Stomach (tissue), 4 donors: ENCODE results near the gene SLC25A26.

Experiments
- CTCF ChIP-seq, 7 experiments: fragments of 450-650 bp in 4 of 7; fragments of 200-600 bp in 3 of 7; sonication (generic) in 3 of 7; IDR thresholded peaks; one replicate each; pipeline ENCODE4 v1.5.1; 2016 to 2019; ENCODE audit warnings: antibody characterized with exemption in 7 of 7, control low read depth in 2 of 7, mild to moderate bottlenecking in 1 of 7
- POLR2A ChIP-seq, 4 donors: fragments of 450-650 bp; IDR thresholded peaks; one replicate each; pipeline ENCODE4 v1.6.1; 2016; ENCODE audit warnings: antibody characterized with exemption in 4 of 4, control low read depth in 2 of 4, mild to moderate bottlenecking in 1 of 4, moderate library complexity in 1 of 4
- POLR2AphosphoS5 ChIP-seq, 3 donors: sonication (generic); formaldehyde crosslinking; IDR thresholded peaks; one replicate each; pipeline ENCODE4 v1.6.1; 2016; ENCODE audit warnings: antibody characterized with exemption in 3 of 3

DNA sequence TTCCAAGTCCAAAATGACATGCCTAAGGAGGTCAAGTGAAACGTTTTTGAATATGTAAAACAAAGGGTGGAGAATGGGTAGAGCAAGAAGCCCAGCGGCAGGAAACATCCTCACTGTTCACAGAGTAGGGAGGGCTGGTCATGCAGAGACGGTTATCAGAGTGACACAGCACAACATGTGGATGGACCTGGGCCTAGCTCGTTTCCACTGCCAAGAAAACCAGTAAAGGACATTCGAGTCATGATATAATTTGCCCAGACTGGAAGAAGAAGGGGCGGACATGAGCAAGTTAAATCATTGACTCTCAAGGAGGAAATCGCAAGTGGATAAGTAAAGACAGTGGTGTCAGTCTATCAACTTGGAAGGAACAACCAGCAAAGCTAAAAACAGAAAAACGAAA, 190.7 kb downstream of the SLC25A26 start:
- TF ChIP-seq CTCF (IDR thresholded peaks at IDR 0.05) (no peak), POLR2AphosphoS5 (IDR thresholded peaks at IDR 0.05) (no peak), POLR2A (IDR thresholded peaks at IDR 0.05) (no peak)
